ENCODE results near the gene ORM1. TPM values are rescaled to one million over a fixed set of nuclear protein-coding genes. Genes with fewer than 3 reads are reported as not detected.

ORM1 gene
- total RNA-seq, 1 donor from 2014 or later, result 1.6 TPM

GRCh38 chr9:114287763-114288192 is 35.1 kb upstream of the ORM1 start:
- Histone ChIP-seq H3K9me3 (ENCODE audit: control insufficient read depth in 3 of 3, low read length in 3 of 3) (no peaks in the 10 kb centered on the region), H3K4me1 (ENCODE audit: control insufficient read depth in 3 of 3, insufficient read depth in 3 of 3, low read length in 3 of 3) (peaks cover 0 to 4% (median 0%) of the 10 kb centered on the region in 3 donors), H3K4me3 (ENCODE audit: low read length in 3 of 3) (no peak overlapping the region), H3K27ac (ENCODE audit: low read depth, low read length) (no peak overlapping the region), H3K36me3 (ENCODE audit: control insufficient read depth in 3 of 3, insufficient read depth in 3 of 3, low read length in 3 of 3) (peaks cover 0 to 6% (median 3%) of the 10 kb centered on the region in 3 donors), H3K27me3 (ENCODE audit: control insufficient read depth in 3 of 3, insufficient read depth in 3 of 3, low read length in 3 of 3) (peaks cover 0 to 3% (median 0%) of the 10 kb centered on the region in 3 donors), H3K9ac (ENCODE audit: low read depth in 1 of 3, low read length in 3 of 3) (no peak overlapping the region)

- peaks cover 0 to 3% (median 0%) of the 10 kb centered on the region in 3 donors for H3K27me3 ChIP-seq (ENCODE audit: control insufficient read depth in 3 of 3, insufficient read depth in 3 of 3, low read length in 3 of 3)
- H3K9ac ChIP-seq (ENCODE audit: low read depth in 1 of 3, low read length in 3 of 3), result no peak overlapping the region
- no peak overlapping the region for H3K4me3 ChIP-seq (ENCODE audit: low read length in 3 of 3)
- no peaks in the 10 kb centered on the region for H3K9me3 ChIP-seq (ENCODE audit: control insufficient read depth in 3 of 3, low read length in 3 of 3)
- no peak overlapping the region for H3K27ac ChIP-seq (ENCODE audit: low read depth, low read length)
- peaks cover 0 to 6% (median 3%) of the 10 kb centered on the region in 3 donors for H3K36me3 ChIP-seq (ENCODE audit: control insufficient read depth in 3 of 3, insufficient read depth in 3 of 3, low read length in 3 of 3)
- peaks cover 0 to 4% (median 0%) of the 10 kb centered on the region in 3 donors for H3K4me1 ChIP-seq (ENCODE audit: control insufficient read depth in 3 of 3, insufficient read depth in 3 of 3, low read length in 3 of 3)
Observed at GRCh38 chr9:114288193-114289091, 34.5 kb upstream of the ORM1 start.

GRCh38 chr9:114289106-114289505 is 33.8 kb upstream of the ORM1 start:
- Histone ChIP-seq H3K27ac (ENCODE audit: low read depth, low read length) (no peak overlapping the region), H3K4me1 (ENCODE audit: control insufficient read depth in 3 of 3, insufficient read depth in 3 of 3, low read length in 3 of 3) (peaks cover 0 to 4% (median 0%) of the 10 kb centered on the region in 3 donors)

GRCh38 chr9:114289571-114290481 is 33.1 kb upstream of the ORM1 start:
- peaks cover 0 to 4% (median 0%) of the 10 kb centered on the region in 3 donors for H3K4me1 ChIP-seq (ENCODE audit: control insufficient read depth in 3 of 3, insufficient read depth in 3 of 3, low read length in 3 of 3)
- no peak overlapping the region for H3K9ac ChIP-seq (ENCODE audit: low read depth in 1 of 3, low read length in 3 of 3)
- H3K4me3 ChIP-seq (ENCODE audit: low read length in 3 of 3), result no peak overlapping the region
- peaks cover 0 to 3% (median 0%) of the 10 kb centered on the region in 3 donors for H3K27me3 ChIP-seq (ENCODE audit: control insufficient read depth in 3 of 3, insufficient read depth in 3 of 3, low read length in 3 of 3)
- H3K9me3 ChIP-seq (ENCODE audit: control insufficient read depth in 3 of 3, low read length in 3 of 3), result peaks cover 0 to 4% (median 0%) of the 10 kb centered on the region in 3 donors
- no peak overlapping the region for H3K27ac ChIP-seq (ENCODE audit: low read depth, low read length)
- H3K36me3 ChIP-seq (ENCODE audit: control insufficient read depth in 3 of 3, insufficient read depth in 3 of 3, low read length in 3 of 3), result peaks cover 0 to 10% (median 3%) of the 10 kb centered on the region in 3 donors

More at GRCh38 chr9:114289106-114289505, 33.8 kb upstream of the ORM1 start:
- H3K27me3 ChIP-seq (ENCODE audit: control insufficient read depth in 3 of 3, insufficient read depth in 3 of 3, low read length in 3 of 3), result peaks cover 0 to 3% (median 0%) of the 10 kb centered on the region in 3 donors
- no peak overlapping the region for H3K4me3 ChIP-seq (ENCODE audit: low read length in 3 of 3)
- H3K9ac ChIP-seq (ENCODE audit: low read depth in 1 of 3, low read length in 3 of 3), result no peak overlapping the region
- peaks cover 0 to 6% (median 3%) of the 10 kb centered on the region in 3 donors for H3K36me3 ChIP-seq (ENCODE audit: control insufficient read depth in 3 of 3, insufficient read depth in 3 of 3, low read length in 3 of 3)
- H3K9me3 ChIP-seq (ENCODE audit: control insufficient read depth in 3 of 3, low read length in 3 of 3), result no peaks in the 10 kb centered on the region

GRCh38 chr9:114290561-114290986 is 32.3 kb upstream of the ORM1 start:
- Histone ChIP-seq H3K36me3 (ENCODE audit: control insufficient read depth in 3 of 3, insufficient read depth in 3 of 3, low read length in 3 of 3) (peaks cover 0 to 15% (median 3%) of the 10 kb centered on the region in 3 donors), H3K9me3 (ENCODE audit: control insufficient read depth in 3 of 3, low read length in 3 of 3) (peaks cover 0 to 7% (median 3%) of the 10 kb centered on the region in 3 donors), H3K27me3 (ENCODE audit: control insufficient read depth in 3 of 3, insufficient read depth in 3 of 3, low read length in 3 of 3) (peaks cover 0 to 3% (median 0%) of the 10 kb centered on the region in 3 donors), H3K27ac (ENCODE audit: low read depth, low read length) (no peak overlapping the region), H3K9ac (ENCODE audit: low read depth in 1 of 3, low read length in 3 of 3) (no peak overlapping the region), H3K4me3 (ENCODE audit: low read length in 3 of 3) (no peak overlapping the region), H3K4me1 (ENCODE audit: control insufficient read depth in 3 of 3, insufficient read depth in 3 of 3, low read length in 3 of 3) (peaks cover 0 to 4% (median 0%) of the 10 kb centered on the region in 3 donors)

- Histone ChIP-seq H3K27ac (ENCODE audit: low read depth, low read length) (no peak overlapping the region), H3K4me1 (ENCODE audit: control insufficient read depth in 3 of 3, insufficient read depth in 3 of 3, low read length in 3 of 3) (peaks cover 0 to 4% (median 0%) of the 10 kb centered on the region in 3 donors), H3K9ac (ENCODE audit: low read depth in 1 of 3, low read length in 3 of 3) (no peak overlapping the region), H3K36me3 (ENCODE audit: control insufficient read depth in 3 of 3, insufficient read depth in 3 of 3, low read length in 3 of 3) (peaks cover 0 to 16% (median 3%) of the 10 kb centered on the region in 3 donors), H3K27me3 (ENCODE audit: control insufficient read depth in 3 of 3, insufficient read depth in 3 of 3, low read length in 3 of 3) (peaks cover 0 to 3% (median 0%) of the 10 kb centered on the region in 3 donors), H3K4me3 (ENCODE audit: low read length in 3 of 3) (no peak overlapping the region), H3K9me3 (ENCODE audit: control insufficient read depth in 3 of 3, low read length in 3 of 3) (peaks cover 0 to 7% (median 3%) of the 10 kb centered on the region in 3 donors)
Observed at GRCh38 chr9:114291064-114291474, 31.8 kb upstream of the ORM1 start.

- peaks cover 3 to 18% (median 3%) of the 10 kb centered on the region in 3 donors for H3K36me3 ChIP-seq (ENCODE audit: control insufficient read depth in 3 of 3, insufficient read depth in 3 of 3, low read length in 3 of 3)
- H3K9me3 ChIP-seq (ENCODE audit: control insufficient read depth in 3 of 3, low read length in 3 of 3), result peaks cover 0 to 7% (median 3%) of the 10 kb centered on the region in 3 donors
- H3K4me3 ChIP-seq (ENCODE audit: low read length in 3 of 3), result no peak overlapping the region
- H3K4me1 ChIP-seq (ENCODE audit: control insufficient read depth in 3 of 3, insufficient read depth in 3 of 3, low read length in 3 of 3), result peaks cover 0 to 4% (median 0%) of the 10 kb centered on the region in 3 donors
- H3K27ac ChIP-seq (ENCODE audit: low read depth, low read length), result no peak overlapping the region
- H3K27me3 ChIP-seq (ENCODE audit: control insufficient read depth in 3 of 3, insufficient read depth in 3 of 3, low read length in 3 of 3), result peaks cover 0 to 3% (median 0%) of the 10 kb centered on the region in 3 donors
- no peak overlapping the region for H3K9ac ChIP-seq (ENCODE audit: low read depth in 1 of 3, low read length in 3 of 3)
Observed at GRCh38 chr9:114291886-114292590, 30.9 kb upstream of the ORM1 start.

- Histone ChIP-seq H3K9me3 (ENCODE audit: control insufficient read depth in 3 of 3, low read length in 3 of 3) (peaks cover 0 to 7% (median 3%) of the 10 kb centered on the region in 3 donors), H3K27me3 (ENCODE audit: control insufficient read depth in 3 of 3, insufficient read depth in 3 of 3, low read length in 3 of 3) (no peaks in the 10 kb centered on the region), H3K27ac (ENCODE audit: low read depth, low read length) (no peak overlapping the region), H3K9ac (ENCODE audit: low read depth in 1 of 3, low read length in 3 of 3) (no peak overlapping the region), H3K4me1 (ENCODE audit: control insufficient read depth in 3 of 3, insufficient read depth in 3 of 3, low read length in 3 of 3) (peaks cover 0 to 4% (median 0%) of the 10 kb centered on the region in 3 donors), H3K36me3 (ENCODE audit: control insufficient read depth in 3 of 3, insufficient read depth in 3 of 3, low read length in 3 of 3) (peaks cover 3 to 22% (median 3%) of the 10 kb centered on the region in 3 donors), H3K4me3 (ENCODE audit: low read length in 3 of 3) (no peak overlapping the region)
Observed at GRCh38 chr9:114294664-114295063, 28.2 kb upstream of the ORM1 start.

GRCh38 chr9:114296338-114296737 is 26.6 kb upstream of the ORM1 start:
- Histone ChIP-seq H3K4me3 (ENCODE audit: low read length in 3 of 3) (no peak overlapping the region), H3K27me3 (ENCODE audit: control insufficient read depth in 3 of 3, insufficient read depth in 3 of 3, low read length in 3 of 3) (no peaks in the 10 kb centered on the region), H3K9ac (ENCODE audit: low read depth in 1 of 3, low read length in 3 of 3) (no peak overlapping the region), H3K27ac (ENCODE audit: low read depth, low read length) (no peak overlapping the region), H3K4me1 (ENCODE audit: control insufficient read depth in 3 of 3, insufficient read depth in 3 of 3, low read length in 3 of 3) (no peaks in the 10 kb centered on the region), H3K9me3 (ENCODE audit: control insufficient read depth in 3 of 3, low read length in 3 of 3) (peaks cover 0 to 7% (median 3%) of the 10 kb centered on the region in 3 donors), H3K36me3 (ENCODE audit: control insufficient read depth in 3 of 3, insufficient read depth in 3 of 3, low read length in 3 of 3) (peaks cover 3 to 25% (median 7%) of the 10 kb centered on the region in 3 donors)
